GM23248 (cell line): Measurements from ENCODE around the gene NEUROD1.

ENCODE experiments used
- EZH2 ChIP-seq: fragments of 200-600 bp; sonication (generic); IDR thresholded peaks from 2 replicates; pipeline ENCODE4 v1.6.1; 2018; ENCODE audit warnings: antibody characterized with exemption, mild to moderate bottlenecking; ENCODE audit not compliant: insufficient read depth, poor library complexity, severe bottlenecking
- EZH2phosphoT487 ChIP-seq: fragments of 200-600 bp; sonication (generic); IDR thresholded peaks from 2 replicates; pipeline ENCODE4 v1.6.1; 2018; ENCODE audit warnings: antibody characterized with exemption, moderate library complexity, mild to moderate bottlenecking, low read depth; ENCODE audit not compliant: insufficient read depth

GRCh38 chr2:181662287-181662686 is 18.0 kb downstream of the NEUROD1 start:
- no peak for TF ChIP-seq EZH2
- TF ChIP-seq EZH2phosphoT487, result no peak
